BE2C (cell line): Measurements from ENCODE around the gene CDKL5.

Source experiments
- DNase-seq: peaks from one replicate; pipeline ENCODE4 v3.0.0-alpha.2; 2020
- H3K27me3 ChIP-seq: fragments of 250-450 bp; sonication (Bioruptor Pico); 2 replicates; pipeline ENCODE4 v1.5.1; 2020; ENCODE audit warnings: mild to moderate bottlenecking
- H3K36me3 ChIP-seq: fragments of 250-450 bp; sonication (Bioruptor Pico); 2 replicates; pipeline ENCODE4 v1.5.1; 2020; ENCODE audit warnings: mild to moderate bottlenecking
- H3K4me1 ChIP-seq: fragments of 250-450 bp; sonication (Bioruptor Pico); 2 replicates; pipeline ENCODE4 v1.5.1; 2020
- H3K4me3 ChIP-seq: 2 replicates; pipeline ENCODE4 v1.5.1; 2011; ENCODE audit warnings: low read depth, low read length
- H3K9me3 ChIP-seq: fragments of 250-450 bp; sonication (Bioruptor Pico); 2 replicates; pipeline ENCODE4 v1.5.1; 2020
- TF ChIP-seq, protein P1 (sequence below): IDR thresholded peaks from 2 replicates; pipeline ENCODE4 v1.5.1; 2012; ENCODE audit warnings: mild to moderate bottlenecking, low read depth, low read length

CDKL5 gene

DNA sequence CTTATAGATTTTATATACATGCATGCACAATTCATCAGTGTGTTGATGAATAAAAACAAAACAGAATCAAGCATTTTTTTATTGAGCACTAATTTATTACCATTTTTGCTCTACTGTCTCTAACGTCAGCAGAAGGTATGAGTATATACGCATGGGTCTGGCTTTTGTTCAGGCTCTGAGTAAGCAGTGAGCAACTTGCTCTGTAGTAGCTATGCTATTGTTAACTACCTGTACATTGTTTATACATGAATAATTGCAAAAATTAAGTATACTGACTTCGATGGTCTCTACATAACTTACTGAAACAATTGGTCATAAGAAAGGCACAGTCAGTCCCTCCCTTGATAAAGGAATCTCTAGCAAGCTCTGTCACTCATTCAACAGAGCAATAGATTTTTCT lies 123.6 kb downstream of the CDKL5 start:
- no peaks in the 10 kb centered on the region for H3K9me3 ChIP-seq
- no peaks in the 10 kb centered on the region for H3K36me3 ChIP-seq
- DNase-seq = no peak
- TF ChIP-seq, protein P1, sequence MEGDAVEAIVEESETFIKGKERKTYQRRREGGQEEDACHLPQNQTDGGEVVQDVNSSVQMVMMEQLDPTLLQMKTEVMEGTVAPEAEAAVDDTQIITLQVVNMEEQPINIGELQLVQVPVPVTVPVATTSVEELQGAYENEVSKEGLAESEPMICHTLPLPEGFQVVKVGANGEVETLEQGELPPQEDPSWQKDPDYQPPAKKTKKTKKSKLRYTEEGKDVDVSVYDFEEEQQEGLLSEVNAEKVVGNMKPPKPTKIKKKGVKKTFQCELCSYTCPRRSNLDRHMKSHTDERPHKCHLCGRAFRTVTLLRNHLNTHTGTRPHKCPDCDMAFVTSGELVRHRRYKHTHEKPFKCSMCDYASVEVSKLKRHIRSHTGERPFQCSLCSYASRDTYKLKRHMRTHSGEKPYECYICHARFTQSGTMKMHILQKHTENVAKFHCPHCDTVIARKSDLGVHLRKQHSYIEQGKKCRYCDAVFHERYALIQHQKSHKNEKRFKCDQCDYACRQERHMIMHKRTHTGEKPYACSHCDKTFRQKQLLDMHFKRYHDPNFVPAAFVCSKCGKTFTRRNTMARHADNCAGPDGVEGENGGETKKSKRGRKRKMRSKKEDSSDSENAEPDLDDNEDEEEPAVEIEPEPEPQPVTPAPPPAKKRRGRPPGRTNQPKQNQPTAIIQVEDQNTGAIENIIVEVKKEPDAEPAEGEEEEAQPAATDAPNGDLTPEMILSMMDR = no peak
- no peaks in the 10 kb centered on the region for H3K4me1 ChIP-seq
- H3K27me3 ChIP-seq = no peaks in the 10 kb centered on the region
- no peak overlapping the region for H3K4me3 ChIP-seq

DNA sequence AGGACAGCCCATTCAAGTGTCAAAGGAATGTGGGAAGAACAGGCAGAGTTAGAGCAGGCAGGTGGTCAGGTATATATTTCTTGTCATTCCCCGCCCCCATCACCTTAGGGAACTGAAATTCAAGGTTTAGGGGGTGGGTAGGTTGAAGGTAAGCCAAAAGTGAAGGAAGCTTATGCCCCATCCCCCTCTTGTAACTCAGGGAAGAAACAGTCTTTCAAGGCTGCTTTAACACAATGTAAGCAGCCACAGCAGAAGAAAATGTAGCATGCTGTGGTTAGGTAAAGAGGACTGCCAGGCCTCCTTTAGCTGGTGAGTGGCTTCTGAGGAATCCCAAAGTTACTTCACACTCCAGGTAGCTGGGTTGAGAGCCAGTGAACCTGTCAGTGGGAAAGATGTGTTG lies 124.2 kb downstream of the CDKL5 start:
- TF ChIP-seq, protein P1 = no peak
- DNase-seq = no peak
- no peaks in the 10 kb centered on the region for H3K36me3 ChIP-seq
- no peaks in the 10 kb centered on the region for H3K4me1 ChIP-seq
- no peaks in the 10 kb centered on the region for H3K27me3 ChIP-seq
- H3K9me3 ChIP-seq = no peaks in the 10 kb centered on the region
- no peak overlapping the region for H3K4me3 ChIP-seq

DNA sequence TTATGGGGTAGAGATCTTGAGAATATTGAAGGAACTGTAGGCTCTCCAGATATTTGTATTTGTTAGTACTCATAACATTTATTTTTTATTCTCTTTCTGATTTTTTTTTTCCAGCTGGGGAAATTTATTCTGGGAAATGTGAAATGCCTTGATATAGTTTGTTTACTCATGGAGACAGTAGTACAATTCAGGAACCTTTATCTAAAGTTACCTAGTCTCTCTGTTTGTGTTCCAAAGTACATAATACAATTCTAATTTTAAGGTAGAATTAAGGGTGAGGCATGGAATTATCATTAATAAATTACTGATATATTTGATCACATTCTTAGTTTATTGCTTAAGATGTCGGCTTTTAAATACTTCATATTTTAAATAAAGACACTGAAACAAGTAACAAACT lies 132.5 kb downstream of the CDKL5 start:
- H3K4me3 ChIP-seq = no peak overlapping the region

DNA sequence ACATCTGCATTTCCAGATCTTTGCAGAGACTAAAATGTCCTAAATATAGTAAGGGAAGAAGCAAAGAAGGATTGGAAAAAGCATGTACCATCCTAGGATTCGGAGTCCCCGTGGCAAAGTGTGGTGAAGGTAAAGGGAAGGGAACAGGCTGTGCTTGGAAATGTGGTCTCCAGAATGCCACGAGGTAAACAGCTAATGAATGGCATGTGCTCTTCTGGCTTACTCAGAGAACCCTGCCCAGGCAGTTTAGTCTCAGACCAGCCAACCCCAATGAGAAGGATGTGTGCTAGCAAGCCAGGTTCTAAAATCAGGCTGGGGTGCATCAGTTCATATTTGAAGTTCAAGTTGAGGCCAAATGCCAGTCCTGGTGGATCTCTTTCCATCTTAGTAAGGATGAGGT lies 133.4 kb downstream of the CDKL5 start:
- no peaks in the 10 kb centered on the region for H3K4me1 ChIP-seq
- no peaks in the 10 kb centered on the region for H3K36me3 ChIP-seq
- no peak for DNase-seq
- TF ChIP-seq, protein P1 = no peak
- no peaks in the 10 kb centered on the region for H3K27me3 ChIP-seq
- H3K9me3 ChIP-seq = no peaks in the 10 kb centered on the region
- H3K4me3 ChIP-seq = no peak overlapping the region

More for the DNA sequence above, 132.5 kb downstream of the CDKL5 start:
- no peaks in the 10 kb centered on the region for H3K27me3 ChIP-seq
- no peaks in the 10 kb centered on the region for H3K9me3 ChIP-seq
- no peaks in the 10 kb centered on the region for H3K36me3 ChIP-seq
- H3K4me1 ChIP-seq = no peaks in the 10 kb centered on the region
- DNase-seq = no peak
- TF ChIP-seq, protein P1 = no peak

- Histone ChIP-seq H3K9me3 (no peaks in the 10 kb centered on the region), H3K36me3 (no peaks in the 10 kb centered on the region), H3K27me3 (no peaks in the 10 kb centered on the region), H3K4me1 (no peaks in the 10 kb centered on the region), H3K4me3 (no peak overlapping the region)
- DNase-seq = no peak
- TF ChIP-seq, protein P1 = no peak
Measured at GRCh38 chrX:18561020-18561419, 135.6 kb downstream of the CDKL5 start.

GRCh38 chrX:18565727-18566126 lies 140.3 kb downstream of the CDKL5 start:
- Histone ChIP-seq H3K27me3 (no peaks in the 10 kb centered on the region), H3K4me3 (no peak overlapping the region), H3K36me3 (no peaks in the 10 kb centered on the region), H3K4me1 (no peaks in the 10 kb centered on the region), H3K9me3 (no peaks in the 10 kb centered on the region)
- no peak for DNase-seq
- TF ChIP-seq, protein P1 = no peak
